Naive thymus-derived CD4-positive, alpha-beta T cell (primary cell): Measurements from ENCODE around the gene SMPD3. TPM values are rescaled to one million over a fixed set of nuclear protein-coding genes. Genes with fewer than 3 reads are reported as not detected.
A peak's percentile ranks its signal among the peaks of the same experiment; 100 is the strongest.

Experiments used
- ATAC-seq: fragments of 150-1000 bp; cut with Tn5 transposase; 2 replicates; pipeline ENCODE4 v1.10.0; 2021; ENCODE audit warnings: mild to moderate bottlenecking, moderate library complexity
- CTCF ChIA-PET: fragments of 350-600 bp; sonication (Branson Sonifier 250); formaldehyde crosslinking; loops from one replicate; lab custom pipeline; 2021; ENCODE audit warnings: antibody characterized with exemption; lab: Charles Lee
- POLR2A ChIA-PET: fragments of 350-600 bp; sonication (Branson Sonifier 250); formaldehyde crosslinking; loops from one replicate; lab custom pipeline; 2021; ENCODE audit warnings: antibody characterized with exemption, inconsistent platforms; lab: Charles Lee
- DNase-seq, 9 donors: peaks; one replicate each; pipeline versions ENCODE4 v3.0.0 to v3.0.0-alpha.2; 2020 to 2022; ENCODE audit warnings: mixed read lengths in 1 of 9
- H3K27ac ChIP-seq: one replicate; pipeline ENCODE4 v1.7.0; 2013; ENCODE audit warnings: mild to moderate bottlenecking, low read depth, low read length, moderate library complexity
- H3K27me3 ChIP-seq, 2 donors: one replicate each; pipeline ENCODE4 v1.7.0; 2013; ENCODE audit warnings: low read length in 2 of 2, mild to moderate bottlenecking in 2 of 2, moderate library complexity in 2 of 2; ENCODE audit not compliant: control insufficient read depth in 2 of 2, insufficient read depth in 2 of 2
- H3K36me3 ChIP-seq, 3 experiments: 1 replicate in 2 of 3; 2 replicates in 1 of 3; pipeline ENCODE4 v1.7.0; 2013; ENCODE audit warnings: low read length in 3 of 3, mild to moderate bottlenecking in 3 of 3, moderate library complexity in 1 of 3; ENCODE audit not compliant: insufficient read depth in 3 of 3, control insufficient read depth in 2 of 3
- H3K4me1 ChIP-seq, 2 donors: one replicate each; pipeline ENCODE4 v1.7.0; 2013; ENCODE audit warnings: low read length in 2 of 2, mild to moderate bottlenecking in 2 of 2, moderate library complexity in 1 of 2; ENCODE audit not compliant: control insufficient read depth in 2 of 2, insufficient read depth in 2 of 2
- H3K4me3 ChIP-seq: 2 replicates; pipeline ENCODE4 v1.7.0; 2013; ENCODE audit warnings: mild to moderate bottlenecking, low read length
- H3K9me3 ChIP-seq, 3 experiments: 1 replicate in 2 of 3; 2 replicates in 1 of 3; pipeline ENCODE4 v1.7.0; 2013; ENCODE audit warnings: low read length in 3 of 3; ENCODE audit not compliant: control insufficient read depth in 2 of 3
- H3K27ac Mint-ChIP-seq, 9 donors: one replicate each; pipeline ENCODE4 v1.8.0; 2020 to 2022; ENCODE audit warnings: mixed read lengths in 9 of 9, mild to moderate bottlenecking in 8 of 9, moderate library complexity in 5 of 9, inconsistent platforms in 2 of 9
- H3K27me3 Mint-ChIP-seq, 5 donors: one replicate each; pipeline ENCODE4 v1.8.0; 2021 to 2022; ENCODE audit warnings: mixed read lengths in 5 of 5, mild to moderate bottlenecking in 1 of 5
- H3K36me3 Mint-ChIP-seq, 5 donors: one replicate each; pipeline ENCODE4 v1.8.0; 2020 to 2022; ENCODE audit warnings: mixed read lengths in 5 of 5, mild to moderate bottlenecking in 3 of 5, inconsistent platforms in 1 of 5
- H3K4me1 Mint-ChIP-seq, 7 donors: one replicate each; pipeline ENCODE4 v1.8.0; 2020 to 2022; ENCODE audit warnings: mixed read lengths in 7 of 7, mild to moderate bottlenecking in 3 of 7, inconsistent platforms in 1 of 7
- H3K4me3 Mint-ChIP-seq, 10 donors: one replicate each; pipeline ENCODE4 v1.8.0; 2020 to 2022; ENCODE audit warnings: mild to moderate bottlenecking in 10 of 10, mixed read lengths in 10 of 10, moderate library complexity in 6 of 10, inconsistent platforms in 2 of 10
- H3K9me3 Mint-ChIP-seq, 11 donors: one replicate each; pipeline ENCODE4 v1.8.0; 2020 to 2022; ENCODE audit warnings: mixed read lengths in 11 of 11, mild to moderate bottlenecking in 4 of 11, inconsistent platforms in 1 of 11, moderate library complexity in 1 of 11
- intact Hi-C, 2 donors: fragments of 100-400 bp; cut with micrococcal nuclease; formaldehyde crosslinking; loops; one replicate each; pipeline ENCODE4 v1.15.1; 2023
- polyA plus RNA-seq, 2 donors: library from polyadenylated mRNA; unstranded; fragments of 300-500 nt; fragmentation: Illumina TruSeq; gene quantifications; one replicate each; pipeline ENCODE4 v1.2.3, GENCODE V29; 2021
- total RNA-seq, 6 experiments: library from RNA in 5 of 6; stranded (reverse) in 5 of 6; gene quantifications; 1 replicate in 5 of 6; 2 replicates in 1 of 6; pipeline ENCODE4 v1.2.3 and lab custom pipeline; 2021 to 2026

Gene SMPD3
- total and polyA plus RNA-seq, 7 experiments from 2014 or later = 0.32 to 6.1 (median 1.8) TPM

- peak overlapping the region in 1 of 9 donors; percentile 37 for H3K27ac Mint-ChIP-seq
- CTCF ChIA-PET = interaction anchor here (0.5 to 4.2 kb wide), 3 partner anchors 107 to 164 kb away, joined by 3 to 27 read pairs (median 5); no protein-coding TSS in a partner anchor
- intact Hi-C loops = no loop called here
Observed at GRCh38 chr16:68403177-68403576, 45.1 kb downstream of the SMPD3 start.

GRCh38 chr16:68402748-68403040 lies 45.6 kb downstream of the SMPD3 start:
- ChIA-PET CTCF (interaction anchor here (0.5 to 4.2 kb wide), 2 partner anchors 108 to 164 kb away, joined by 3 to 27 read pairs; no protein-coding TSS in a partner anchor), POLR2A (interaction anchor here (4.3 kb wide), 1 partner anchor 15 kb away, joined by 22 read pairs; no protein-coding TSS in a partner anchor)
- Histone ChIP-seq H3K36me3 (no peaks in the 10 kb centered on the region), H3K4me1 (peaks cover 3 to 18% of the 10 kb centered on the region in 2 donors), H3K9me3 (no peaks in the 10 kb centered on the region), H3K4me3 (no peak overlapping the region), H3K27me3 (no peaks in the 10 kb centered on the region), H3K27ac (no peak overlapping the region)
- H3K4me3 Mint-ChIP-seq = no peak overlapping the region
- peak overlapping the region in 1 of 9 donors; percentile 51 for H3K27ac Mint-ChIP-seq
- H3K27me3 Mint-ChIP-seq = peaks cover 0 to 17% (median 0%) of the 10 kb centered on the region in 5 donors
- H3K9me3 Mint-ChIP-seq = no peaks in the 10 kb centered on the region
- peaks cover 3 to 27% (median 19%) of the 10 kb centered on the region in 7 donors for H3K4me1 Mint-ChIP-seq
- DNase-seq (no peak), ATAC-seq (no peak)
- no peaks in the 10 kb centered on the region for H3K36me3 Mint-ChIP-seq
- intact Hi-C loops = no loop called here

More at GRCh38 chr16:68403177-68403576, 45.1 kb downstream of the SMPD3 start:
- Mint-ChIP-seq H3K4me1 (peaks cover 3 to 27% (median 19%) of the 10 kb centered on the region in 7 donors), H3K9me3 (no peaks in the 10 kb centered on the region), H3K4me3 (no peak overlapping the region), H3K36me3 (no peaks in the 10 kb centered on the region), H3K27me3 (peaks cover 0 to 17% (median 0%) of the 10 kb centered on the region in 5 donors)
- Histone ChIP-seq H3K4me3 (no peak overlapping the region), H3K9me3 (no peaks in the 10 kb centered on the region), H3K27ac (no peak overlapping the region), H3K4me1 (peaks cover 3 to 18% of the 10 kb centered on the region in 2 donors), H3K27me3 (no peaks in the 10 kb centered on the region), H3K36me3 (no peaks in the 10 kb centered on the region)
- ATAC-seq (no peak), DNase-seq (no peak)
- POLR2A ChIA-PET = interaction anchor here (0.7 to 4.3 kb wide), 2 partner anchors 14 to 21 kb away, joined by 3 to 22 read pairs; no protein-coding TSS in a partner anchor

GRCh38 chr16:68401871-68402747 lies 46.2 kb downstream of the SMPD3 start:
- intact Hi-C loops = loop anchor here (1.0 to 2.0 kb wide), 2 partner anchors 16 to 17 kb away; no protein-coding TSS in a partner anchor
- CTCF ChIA-PET = interaction anchor here (4.2 kb wide), 1 partner anchor 109 kb away, joined by 27 read pairs; no protein-coding TSS in a partner anchor
- ATAC-seq = no peak

GRCh38 chr16:68400924-68401460 lies 47.3 kb downstream of the SMPD3 start:
- peak in 4 of 9 donors; percentile 22 to 60 (median 32) for DNase-seq
- Mint-ChIP-seq H3K4me1 (peaks cover 6 to 36% (median 29%) of the 10 kb centered on the region in 7 donors), H3K9me3 (no peaks in the 10 kb centered on the region), H3K4me3 (peak overlapping the region in 1 of 10 donors; percentile 14), H3K27me3 (peaks cover 0 to 16% (median 0%) of the 10 kb centered on the region in 5 donors), H3K36me3 (no peaks in the 10 kb centered on the region), H3K27ac (peak overlapping the region in 6 of 9 donors; percentile 12 to 62 (median 51))
- H3K4me3 ChIP-seq = no peak overlapping the region
- no peaks in the 10 kb centered on the region for H3K27me3 ChIP-seq
- intact Hi-C loops = loop anchor here (1.0 to 2.0 kb wide), 2 partner anchors 17 to 18 kb away; no protein-coding TSS in a partner anchor
- no peaks in the 10 kb centered on the region for H3K9me3 ChIP-seq
- no peak for ATAC-seq
- peaks cover 11 to 18% of the 10 kb centered on the region in 2 donors for H3K4me1 ChIP-seq
- no peaks in the 10 kb centered on the region for H3K36me3 ChIP-seq
- ChIA-PET CTCF (interaction anchor here (1.5 to 4.2 kb wide), 3 partner anchors 53 to 120 kb away, joined by 3 to 27 read pairs (median 5); no protein-coding TSS in a partner anchor), POLR2A (interaction anchor here (0.5 to 4.3 kb wide), 5 partner anchors 9 to 112 kb away, joined by 3 to 22 read pairs (median 3); no protein-coding TSS in a partner anchor)
- no peak overlapping the region for H3K27ac ChIP-seq

More at GRCh38 chr16:68401871-68402747, 46.2 kb downstream of the SMPD3 start:
- no peaks in the 10 kb centered on the region for H3K9me3 Mint-ChIP-seq
- H3K4me1 Mint-ChIP-seq = peaks cover 3 to 29% (median 24%) of the 10 kb centered on the region in 7 donors
- H3K4me3 ChIP-seq = no peak overlapping the region
- no peak overlapping the region for H3K27ac ChIP-seq
- no peak for DNase-seq
- peaks cover 3 to 18% of the 10 kb centered on the region in 2 donors for H3K4me1 ChIP-seq
- H3K36me3 ChIP-seq = no peaks in the 10 kb centered on the region
- no peaks in the 10 kb centered on the region for H3K27me3 ChIP-seq
- no peaks in the 10 kb centered on the region for H3K36me3 Mint-ChIP-seq
- peak overlapping the region in 4 of 9 donors; percentile 14 to 78 (median 27) for H3K27ac Mint-ChIP-seq
- POLR2A ChIA-PET = interaction anchor here (4.3 kb wide), 1 partner anchor 15 kb away, joined by 22 read pairs; no protein-coding TSS in a partner anchor
- peak overlapping the region in 1 of 10 donors; percentile 38 for H3K4me3 Mint-ChIP-seq
- no peaks in the 10 kb centered on the region for H3K9me3 ChIP-seq
- peaks cover 0 to 20% (median 0%) of the 10 kb centered on the region in 5 donors for H3K27me3 Mint-ChIP-seq

GRCh38 chr16:68400083-68400923 lies 48.0 kb downstream of the SMPD3 start:
- Histone ChIP-seq H3K4me1 (peaks cover 11 to 18% of the 10 kb centered on the region in 2 donors), H3K9me3 (no peaks in the 10 kb centered on the region), H3K4me3 (no peak overlapping the region), H3K27me3 (no peaks in the 10 kb centered on the region), H3K36me3 (no peaks in the 10 kb centered on the region), H3K27ac (no peak overlapping the region)
- H3K36me3 Mint-ChIP-seq = no peaks in the 10 kb centered on the region
- peak overlapping the region in 2 of 9 donors; percentile 12 to 62 for H3K27ac Mint-ChIP-seq
- H3K4me1 Mint-ChIP-seq = peaks cover 6 to 36% (median 29%) of the 10 kb centered on the region in 7 donors
- H3K27me3 Mint-ChIP-seq = peaks cover 0 to 12% (median 0%) of the 10 kb centered on the region in 5 donors
- ATAC-seq = no peak
- no peaks in the 10 kb centered on the region for H3K9me3 Mint-ChIP-seq
- DNase-seq = no peak
- ChIA-PET CTCF (interaction anchor here (0.8 to 4.2 kb wide), 6 partner anchors 18 to 121 kb away, joined by 3 to 27 read pairs (median 3); no protein-coding TSS in a partner anchor), POLR2A (interaction anchor here (0.5 to 4.3 kb wide), 6 partner anchors 9 to 113 kb away, joined by 3 to 22 read pairs (median 3); no protein-coding TSS in a partner anchor)
- intact Hi-C loops = loop anchor here in 1 of 2 donors (2.0 kb wide), 1 partner anchor 18 kb away; no protein-coding TSS in a partner anchor
- no peak overlapping the region for H3K4me3 Mint-ChIP-seq
